BJ (cell line): ENCODE measurements around the gene NCOA3. TPM values are rescaled to one million over a fixed set of nuclear protein-coding genes. Genes with fewer than 3 reads are reported as not detected.
A peak's percentile ranks its signal among the peaks of the same experiment; 100 is the strongest.

Experiments used
- CTCF ChIA-PET: fragments of 350-600 bp; formaldehyde crosslinking; extraction: SDS; loops from one replicate; lab custom pipeline; 2021; ENCODE audit warnings: antibody characterized with exemption, inconsistent platforms; lab: Yijun Ruan, JAX
- POLR2A ChIA-PET: fragments of 300-600 bp; sonication (Branson Sonifier 250); formaldehyde crosslinking; extraction: SDS; loops from one replicate; lab custom pipeline; 2021; ENCODE audit warnings: antibody characterized with exemption; lab: Charles Lee
- DNase-seq: peaks from one replicate; pipeline ENCODE4 v3.0.0-alpha.2; 2011; ENCODE audit warnings: low read depth
- H3K27me3 ChIP-seq: 2 replicates; pipeline ENCODE4 v1.6.0; 2011; ENCODE audit warnings: low read length; ENCODE audit not compliant: control insufficient read depth, insufficient read depth
- H3K36me3 ChIP-seq: 2 replicates; pipeline ENCODE4 v1.5.1; 2011; ENCODE audit warnings: low read length; ENCODE audit not compliant: control insufficient read depth, insufficient read depth
- H3K4me3 ChIP-seq: 2 replicates; pipeline ENCODE4 v1.5.1; 2011; ENCODE audit warnings: low read depth, mild to moderate bottlenecking, control low read depth, low read length
- polyA plus RNA-seq: library from polyadenylated mRNA; depleted of rRNA; stranded (reverse); fragments of >200 nt; gene quantifications from 2 replicates; pipeline ENCODE4 v1.2.3, GENCODE V29; 2011
- TF ChIP-seq, protein P1 (sequence below): IDR thresholded peaks from 2 replicates; pipeline ENCODE4 v1.5.1; 2011; ENCODE audit warnings: low read depth, mild to moderate bottlenecking, control low read depth, inconsistent platforms, low read length, moderate library complexity; ENCODE audit not compliant: insufficient read depth

NCOA3 gene
- polyA plus RNA-seq, 1 experiment: 23.6 TPM

DNA sequence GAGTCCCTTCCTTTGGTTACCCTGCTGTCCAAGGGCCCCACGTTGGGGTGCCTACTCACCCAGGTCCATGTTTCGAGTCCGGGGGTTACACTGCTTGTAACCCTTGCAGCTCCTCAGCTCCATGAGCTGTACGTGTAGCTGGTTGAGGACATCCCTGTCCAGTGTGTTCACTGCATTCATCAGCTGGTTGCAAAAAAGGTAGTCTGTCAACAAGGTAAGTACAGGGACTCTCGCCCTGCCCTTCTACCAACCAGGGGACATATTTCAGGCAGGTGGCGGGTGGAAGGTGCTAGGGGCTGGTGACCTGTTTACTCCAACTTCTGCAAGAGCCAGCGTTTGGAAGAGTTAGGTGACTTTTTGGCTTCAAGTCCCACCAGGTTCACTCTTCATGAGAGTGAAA, 160.0 kb downstream of the NCOA3 start:
- DNase-seq: no peak
- TF ChIP-seq, protein P1, sequence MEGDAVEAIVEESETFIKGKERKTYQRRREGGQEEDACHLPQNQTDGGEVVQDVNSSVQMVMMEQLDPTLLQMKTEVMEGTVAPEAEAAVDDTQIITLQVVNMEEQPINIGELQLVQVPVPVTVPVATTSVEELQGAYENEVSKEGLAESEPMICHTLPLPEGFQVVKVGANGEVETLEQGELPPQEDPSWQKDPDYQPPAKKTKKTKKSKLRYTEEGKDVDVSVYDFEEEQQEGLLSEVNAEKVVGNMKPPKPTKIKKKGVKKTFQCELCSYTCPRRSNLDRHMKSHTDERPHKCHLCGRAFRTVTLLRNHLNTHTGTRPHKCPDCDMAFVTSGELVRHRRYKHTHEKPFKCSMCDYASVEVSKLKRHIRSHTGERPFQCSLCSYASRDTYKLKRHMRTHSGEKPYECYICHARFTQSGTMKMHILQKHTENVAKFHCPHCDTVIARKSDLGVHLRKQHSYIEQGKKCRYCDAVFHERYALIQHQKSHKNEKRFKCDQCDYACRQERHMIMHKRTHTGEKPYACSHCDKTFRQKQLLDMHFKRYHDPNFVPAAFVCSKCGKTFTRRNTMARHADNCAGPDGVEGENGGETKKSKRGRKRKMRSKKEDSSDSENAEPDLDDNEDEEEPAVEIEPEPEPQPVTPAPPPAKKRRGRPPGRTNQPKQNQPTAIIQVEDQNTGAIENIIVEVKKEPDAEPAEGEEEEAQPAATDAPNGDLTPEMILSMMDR: no peak
- H3K27me3 ChIP-seq: no peaks in the 10 kb centered on the region
- no peak overlapping the region for H3K4me3 ChIP-seq
- ChIA-PET POLR2A (no interaction called here), CTCF (interaction anchor here (0.5 to 8.4 kb wide), 8 partner anchors 8 to 1254 kb away, joined by 3 to 163 read pairs (median 16); partner anchors contain the start of gene SULF2)
- peaks cover 14% of the 10 kb centered on the region for H3K36me3 ChIP-seq

DNA sequence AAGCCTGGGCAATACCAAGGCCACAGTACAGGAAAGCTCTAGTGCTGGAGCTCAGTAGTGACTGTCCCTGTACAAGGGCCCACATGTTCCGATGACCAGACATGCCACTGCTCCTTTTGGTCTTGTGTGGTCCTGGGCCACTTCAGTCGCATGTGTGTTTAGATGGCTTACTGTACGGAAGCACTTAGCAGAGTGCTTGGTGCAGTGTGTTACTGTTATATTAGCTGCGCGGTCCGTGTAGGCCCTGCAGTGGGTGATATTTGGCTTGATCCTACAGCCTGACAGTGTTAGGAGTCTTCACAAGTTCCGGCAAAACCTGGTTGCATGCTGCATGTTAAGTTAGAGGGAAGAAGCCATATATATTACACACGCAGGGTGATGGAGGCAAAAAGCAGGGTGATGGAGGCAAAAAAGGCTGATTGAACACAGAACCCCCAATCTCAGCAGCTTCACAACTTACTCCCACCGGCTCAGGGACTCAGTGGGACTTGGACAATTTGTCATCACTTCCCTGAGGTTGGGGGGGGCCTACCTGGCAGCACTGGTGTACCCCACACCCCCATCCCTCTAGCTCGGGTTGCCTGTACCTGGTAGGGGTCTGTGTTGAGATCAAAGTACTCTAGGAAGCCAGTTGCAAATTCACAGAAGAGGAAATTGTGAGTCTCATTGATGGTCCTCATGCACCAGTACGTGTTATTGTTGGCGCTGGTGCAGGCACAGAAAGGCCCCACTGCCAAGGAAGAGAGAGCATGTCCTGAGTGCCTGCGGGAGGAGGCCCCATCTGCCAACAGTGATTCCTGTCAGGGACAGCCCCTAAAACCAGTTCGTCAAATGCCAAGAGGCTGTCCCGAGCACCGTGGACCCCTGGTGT, 161.0 kb downstream of the NCOA3 start:
- Histone ChIP-seq H3K27me3 (no peaks in the 10 kb centered on the region), H3K4me3 (no peak overlapping the region), H3K36me3 (peaks cover 14% of the 10 kb centered on the region)
- no peak for DNase-seq
- POLR2A ChIA-PET: no interaction called here
- CTCF ChIA-PET: interaction anchor here (0.5 to 8.4 kb wide), 15 partner anchors 9 to 1253 kb away, joined by 3 to 163 read pairs (median 6); partner anchors contain the start of gene SULF2
- TF ChIP-seq, protein P1: no peak

DNA sequence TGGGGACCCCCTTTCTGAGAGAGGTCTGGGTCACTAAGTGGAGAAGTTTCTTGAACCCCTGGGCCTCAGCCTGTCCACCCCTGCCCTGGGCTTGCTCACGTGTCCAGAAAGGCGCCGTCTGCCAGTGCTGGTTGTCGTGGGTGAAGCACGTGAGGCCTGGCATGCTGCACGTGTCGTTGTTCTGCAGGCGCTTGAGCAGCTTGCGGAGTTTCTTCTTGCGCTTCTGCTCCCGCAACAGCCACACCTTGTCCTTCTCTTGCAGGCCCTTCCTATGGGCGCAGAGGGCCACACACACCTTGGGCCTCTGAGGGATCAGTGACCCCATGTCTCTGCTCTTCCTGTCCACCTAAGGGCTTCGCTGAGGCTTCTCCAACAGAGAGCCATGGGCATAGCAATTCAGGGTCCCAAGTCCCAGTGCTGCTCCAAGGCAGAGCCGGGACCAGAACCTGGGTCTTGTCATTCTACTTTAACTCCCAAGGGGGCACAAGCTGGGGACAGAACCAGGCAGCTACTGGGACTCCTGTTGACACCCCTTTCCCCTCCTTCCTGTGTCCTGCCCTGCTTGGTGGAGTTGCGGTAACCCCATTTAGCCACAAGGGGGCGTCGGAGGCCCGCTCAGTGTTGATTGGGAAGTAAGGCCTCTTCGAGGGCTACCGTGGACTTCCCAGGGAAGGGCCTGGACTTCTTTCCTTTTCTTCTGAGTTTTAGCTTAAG, 161.8 kb downstream of the NCOA3 start:
- DNase-seq: no peak
- TF ChIP-seq, protein P1: peak; percentile 96
- ChIA-PET POLR2A (no interaction called here), CTCF (interaction anchor here (0.5 to 8.4 kb wide), 28 partner anchors 8 to 978 kb away, joined by 3 to 163 read pairs (median 5); partner anchors contain the start of gene SULF2)
- Histone ChIP-seq H3K4me3 (no peak overlapping the region), H3K36me3 (peaks cover 11% of the 10 kb centered on the region), H3K27me3 (no peaks in the 10 kb centered on the region)

DNA sequence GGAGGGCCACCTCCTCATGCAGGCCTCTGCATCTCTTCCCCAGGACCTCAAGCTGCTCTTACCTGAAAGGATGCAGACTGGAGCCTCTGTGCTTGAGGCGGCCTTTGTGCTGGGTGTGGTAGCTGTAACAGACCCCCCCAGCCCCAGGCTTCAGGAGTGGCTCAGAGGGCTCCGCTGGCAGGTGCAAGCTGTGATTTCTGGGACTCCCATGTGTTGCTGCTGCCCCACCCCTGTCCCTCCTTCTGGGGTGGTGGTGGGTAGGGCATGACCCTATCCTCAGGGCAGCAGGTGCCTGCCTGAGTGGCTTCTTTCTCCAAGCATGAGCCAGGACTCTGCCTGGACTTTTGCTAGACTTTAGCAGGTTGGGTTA, 162.4 kb downstream of the NCOA3 start:
- no peak for DNase-seq
- Histone ChIP-seq H3K27me3 (no peaks in the 10 kb centered on the region), H3K4me3 (no peak overlapping the region), H3K36me3 (peaks cover 11% of the 10 kb centered on the region)
- POLR2A ChIA-PET: no interaction called here
- TF ChIP-seq, protein P1: no peak
- CTCF ChIA-PET: interaction anchor here (0.7 to 8.4 kb wide), 28 partner anchors 8 to 977 kb away, joined by 3 to 163 read pairs (median 5); partner anchors contain the start of gene SULF2

DNA sequence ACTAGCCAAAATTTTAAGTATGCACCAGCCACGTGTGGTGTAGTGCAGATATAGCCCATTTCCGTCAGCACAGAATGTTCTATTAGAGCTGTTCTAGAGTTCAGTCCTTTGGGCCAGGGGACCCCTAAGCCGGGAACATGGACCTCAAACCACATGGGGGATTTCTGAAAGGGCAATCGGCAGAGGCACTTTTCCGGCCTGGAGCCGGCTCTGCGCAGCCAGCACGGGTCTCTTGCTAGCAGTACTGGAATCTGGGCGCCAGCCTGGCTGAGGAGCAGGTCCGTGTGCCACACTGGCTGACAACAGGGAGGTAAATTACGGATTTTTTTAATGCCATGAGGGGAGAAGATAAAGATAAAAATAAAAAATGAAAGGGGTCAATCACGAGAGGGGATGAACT, 163.1 kb downstream of the NCOA3 start:
- H3K27me3 ChIP-seq: no peaks in the 10 kb centered on the region
- H3K36me3 ChIP-seq: peaks cover 11% of the 10 kb centered on the region
- DNase-seq: no peak
- TF ChIP-seq, protein P1: no peak
- CTCF ChIA-PET: interaction anchor here (0.7 to 8.4 kb wide), 17 partner anchors 7 to 964 kb away, joined by 3 to 163 read pairs (median 9); partner anchors contain the start of gene SULF2
- H3K4me3 ChIP-seq: no peak overlapping the region
- POLR2A ChIA-PET: no interaction called here
